H9 (cell line): Measurements from ENCODE around the gene BACH2. TPM values are rescaled to one million over a fixed set of nuclear protein-coding genes. Genes with fewer than 3 reads are reported as not detected.

ENCODE experiments used
- DNase-seq: peaks from one replicate; pipeline ENCODE4 v3.0.0-alpha.2; 2017
- H2AFZ ChIP-seq: one replicate; pipeline ENCODE4 v1.6.1; 2013; ENCODE audit warnings: mild to moderate bottlenecking, low read length, control low read depth, moderate library complexity
- H2AK5ac ChIP-seq: 2 replicates; pipeline ENCODE4 v1.6.1; 2013; ENCODE audit warnings: low read length, control low read depth, mixed read lengths; ENCODE audit not compliant: insufficient read length
- H2BK120ac ChIP-seq: one replicate; pipeline ENCODE4 v1.6.1; 2013; ENCODE audit warnings: low read depth, mild to moderate bottlenecking, low read length, control low read depth, inconsistent platforms; ENCODE audit not compliant: poor library complexity, severe bottlenecking
- H2BK12ac ChIP-seq: 2 replicates; pipeline ENCODE4 v1.6.1; 2013; ENCODE audit warnings: low read length, control low read depth, mixed read lengths, low read depth; ENCODE audit not compliant: insufficient read length
- H2BK15ac ChIP-seq: 2 replicates; pipeline ENCODE4 v1.6.1; 2013; ENCODE audit warnings: low read depth, low read length, control low read depth
- H2BK20ac ChIP-seq: one replicate; pipeline ENCODE4 v1.6.1; 2013; ENCODE audit warnings: low read depth, mild to moderate bottlenecking, low read length, control low read depth, inconsistent platforms; ENCODE audit not compliant: poor library complexity, severe bottlenecking
- H2BK5ac ChIP-seq: 2 replicates; pipeline ENCODE4 v1.6.1; 2013; ENCODE audit warnings: low read length, control low read depth, mixed read lengths; ENCODE audit not compliant: insufficient read length
- H3K14ac ChIP-seq: 2 replicates; pipeline ENCODE4 v1.6.1; 2013; ENCODE audit warnings: low read length, control low read depth; ENCODE audit not compliant: insufficient read depth
- H3K18ac ChIP-seq: 2 replicates; pipeline ENCODE4 v1.6.1; 2013; ENCODE audit warnings: low read depth, mild to moderate bottlenecking, mixed read lengths, low read length, control low read depth; ENCODE audit not compliant: insufficient read length
- H3K23ac ChIP-seq: 2 replicates; pipeline ENCODE4 v1.6.1; 2013; ENCODE audit warnings: low read length, control low read depth, mixed read lengths, low read depth; ENCODE audit not compliant: insufficient read length
- H3K23me2 ChIP-seq: 2 replicates; pipeline ENCODE4 v1.6.1; 2013; ENCODE audit warnings: low read depth, mild to moderate bottlenecking, mixed read lengths, low read length, control low read depth; ENCODE audit not compliant: insufficient read length, poor library complexity, severe bottlenecking
- H3K27ac ChIP-seq: 2 replicates; pipeline ENCODE4 v1.5.1; 2013; ENCODE audit warnings: low read length, control low read depth, mixed read lengths, low read depth; ENCODE audit not compliant: insufficient read length
- H3K27me3 ChIP-seq: 2 replicates; pipeline ENCODE4 v1.6.1; 2013; ENCODE audit warnings: low read length, control low read depth, inconsistent platforms; ENCODE audit not compliant: insufficient read depth
- H3K4ac ChIP-seq: 2 replicates; pipeline ENCODE4 v1.6.1; 2013; ENCODE audit warnings: low read depth, mild to moderate bottlenecking, control low read depth, inconsistent platforms, low read length, moderate library complexity
- H3K4me1 ChIP-seq: 2 replicates; pipeline ENCODE4 v1.6.1; 2013; ENCODE audit warnings: low read length, control low read depth, inconsistent platforms; ENCODE audit not compliant: insufficient read depth
- H3K4me2 ChIP-seq: 2 replicates; pipeline ENCODE4 v1.6.1; 2013; ENCODE audit warnings: low read length, control low read depth, mixed read lengths; ENCODE audit not compliant: insufficient read length, insufficient read depth
- H3K56ac ChIP-seq: 2 replicates; pipeline ENCODE4 v1.6.1; 2013; ENCODE audit warnings: low read depth, mild to moderate bottlenecking, mixed read lengths, low read length, control low read depth; ENCODE audit not compliant: insufficient read length
- H3K79me1 ChIP-seq: 2 replicates; pipeline ENCODE4 v1.6.1; 2013; ENCODE audit warnings: low read depth, mild to moderate bottlenecking, moderate library complexity, low read length, control low read depth, inconsistent platforms; ENCODE audit not compliant: insufficient read depth, poor library complexity, severe bottlenecking
- H3K79me2 ChIP-seq: 2 replicates; pipeline ENCODE4 v1.6.1; 2013; ENCODE audit warnings: low read length, control low read depth, inconsistent platforms; ENCODE audit not compliant: insufficient read depth
- H3K9ac ChIP-seq: 2 replicates; pipeline ENCODE4 v1.6.1; 2013; ENCODE audit warnings: low read length, control low read depth, mixed read lengths; ENCODE audit not compliant: insufficient read length; ENCODE audit errors: extremely low read depth
- H3K9me3 ChIP-seq: one replicate; pipeline ENCODE4 v1.6.1; 2013; ENCODE audit warnings: low read depth, low read length, inconsistent platforms; ENCODE audit not compliant: control insufficient read depth
- H3T11ph ChIP-seq: one replicate; pipeline ENCODE4 v1.6.1; 2013; ENCODE audit warnings: mild to moderate bottlenecking, low read length, control low read depth, inconsistent platforms
- H4K20me1 ChIP-seq: one replicate; pipeline ENCODE4 v1.6.1; 2013; ENCODE audit not compliant: control insufficient read depth, insufficient read length, insufficient read depth
- H4K5ac ChIP-seq: 2 replicates; pipeline ENCODE4 v1.6.1; 2013; ENCODE audit warnings: low read depth, mild to moderate bottlenecking, mixed read lengths, low read length, control low read depth; ENCODE audit not compliant: insufficient read length
- H4K8ac ChIP-seq: replicated peaks from 2 replicates; pipeline ENCODE4 v1.6.1; 2013; ENCODE audit warnings: low read length, control low read depth, mixed read lengths, low read depth; ENCODE audit not compliant: insufficient read length
- H4K91ac ChIP-seq: 2 replicates; pipeline ENCODE4 v1.6.1; 2013; ENCODE audit warnings: low read depth, mild to moderate bottlenecking, moderate library complexity, mixed read lengths, low read length, control low read depth; ENCODE audit not compliant: insufficient read length
- H3K27ac Mint-ChIP-seq, 3 experiments: 2 replicates in 2 of 3; 3 replicates in 1 of 3; pipeline ENCODE4 v1.8.0; 2020 to 2021; ENCODE audit warnings: mixed read lengths in 3 of 3, mild to moderate bottlenecking in 1 of 3, moderate library complexity in 1 of 3
- H3K27me3 Mint-ChIP-seq: 2 replicates; pipeline ENCODE4 v1.8.0; 2021; ENCODE audit warnings: low read depth, mild to moderate bottlenecking, moderate library complexity, mixed read lengths
- H3K36me3 Mint-ChIP-seq, 3 experiments: 2 replicates in 2 of 3; 3 replicates in 1 of 3; pipeline ENCODE4 v1.8.0; 2020 to 2021; ENCODE audit warnings: low read depth in 3 of 3, mixed read lengths in 3 of 3; ENCODE audit not compliant: insufficient read depth in 1 of 3
- H3K4me1 Mint-ChIP-seq, 2 experiments: 2 replicates each; pipeline ENCODE4 v1.8.0; 2020; ENCODE audit warnings: mixed read lengths in 2 of 2
- H3K4me3 Mint-ChIP-seq, 2 experiments: 2 replicates in 1 of 2; 3 replicates in 1 of 2; pipeline ENCODE4 v1.8.0; 2020 to 2021; ENCODE audit warnings: mild to moderate bottlenecking in 2 of 2, mixed read lengths in 2 of 2, moderate library complexity in 1 of 2
- H3K9me3 Mint-ChIP-seq, 2 experiments: 2 replicates in 1 of 2; 3 replicates in 1 of 2; pipeline ENCODE4 v1.8.0; 2020; ENCODE audit warnings: mild to moderate bottlenecking in 2 of 2, mixed read lengths in 2 of 2, moderate library complexity in 1 of 2
- WGBS: extraction: QIAGEN DNeasy Blood & Tissue Kit; methylation state at CpG from one replicate; pipeline ENCODE4 v1.1.7; 2013; ENCODE audit warnings: missing lambda C conversion rate, low lambda C conversion rate, mixed read lengths; ENCODE audit not compliant: insufficient read length; ENCODE audit errors: extremely low coverage; 5-methylcytosine and 5-hydroxymethylcytosine counted together
- total RNA-seq: library from RNA; stranded (reverse); gene quantifications from 2 replicates; pipeline ENCODE4 v1.2.1, GENCODE V29; 2021
- TF ChIP-seq, protein P1 (sequence below): fragments of 200-600 bp; sonication (generic); conservative IDR thresholded peaks from 3 replicates; pipeline ENCODE4 v1.8.0; 2021; ENCODE audit warnings: antibody characterized with exemption, mild to moderate bottlenecking

Gene BACH2
- total RNA-seq, 1 experiment from 2014 or later, result 2.0 TPM

DNA sequence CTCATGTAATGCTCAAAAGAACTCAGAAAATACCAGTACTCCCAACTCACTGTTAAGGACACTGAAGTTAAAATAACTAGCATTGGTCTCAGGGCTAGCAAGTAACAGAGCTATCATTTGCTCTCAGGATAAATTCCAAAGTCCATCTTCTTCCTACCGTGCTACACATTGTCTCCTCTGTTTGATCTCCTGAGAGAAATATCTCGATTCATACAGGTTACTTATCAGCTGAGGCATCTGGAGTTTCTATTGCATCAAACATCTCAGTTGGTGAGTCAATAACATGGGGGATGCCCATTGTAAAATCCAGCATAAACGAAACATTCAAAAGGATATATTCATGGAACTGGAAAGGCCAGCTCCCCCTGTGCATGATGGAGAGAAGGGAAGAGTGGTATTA lies 147.4 kb downstream of the BACH2 start:
- H3K4me1 ChIP-seq, result no peaks in the 10 kb centered on the region
- no peak overlapping the region for H2BK12ac ChIP-seq
- H3K14ac ChIP-seq, result no peak overlapping the region
- no peak overlapping the region for H4K91ac ChIP-seq
- Mint-ChIP-seq H3K27ac (no peak overlapping the region), H3K4me3 (no peak overlapping the region), H3K36me3 (no peaks in the 10 kb centered on the region), H3K9me3 (peaks cover 0 to 4% of the 10 kb centered on the region in 2 experiments; a peak in 1 of 5 replicates), H3K27me3 (peaks cover 2% of the 10 kb centered on the region; the same call in 1 of the 2 replicates), H3K4me1 (no peaks in the 10 kb centered on the region)
- no peaks in the 10 kb centered on the region for H3K27me3 ChIP-seq
- no peak overlapping the region for H3K4me2 ChIP-seq
- no peak overlapping the region for H2BK5ac ChIP-seq
- no peak overlapping the region for H4K8ac ChIP-seq
- H3K9me3 ChIP-seq, result no peaks in the 10 kb centered on the region
- H3K79me1 ChIP-seq, result no peaks in the 10 kb centered on the region
- H2BK15ac ChIP-seq, result no peak overlapping the region
- TF ChIP-seq, protein P1, sequence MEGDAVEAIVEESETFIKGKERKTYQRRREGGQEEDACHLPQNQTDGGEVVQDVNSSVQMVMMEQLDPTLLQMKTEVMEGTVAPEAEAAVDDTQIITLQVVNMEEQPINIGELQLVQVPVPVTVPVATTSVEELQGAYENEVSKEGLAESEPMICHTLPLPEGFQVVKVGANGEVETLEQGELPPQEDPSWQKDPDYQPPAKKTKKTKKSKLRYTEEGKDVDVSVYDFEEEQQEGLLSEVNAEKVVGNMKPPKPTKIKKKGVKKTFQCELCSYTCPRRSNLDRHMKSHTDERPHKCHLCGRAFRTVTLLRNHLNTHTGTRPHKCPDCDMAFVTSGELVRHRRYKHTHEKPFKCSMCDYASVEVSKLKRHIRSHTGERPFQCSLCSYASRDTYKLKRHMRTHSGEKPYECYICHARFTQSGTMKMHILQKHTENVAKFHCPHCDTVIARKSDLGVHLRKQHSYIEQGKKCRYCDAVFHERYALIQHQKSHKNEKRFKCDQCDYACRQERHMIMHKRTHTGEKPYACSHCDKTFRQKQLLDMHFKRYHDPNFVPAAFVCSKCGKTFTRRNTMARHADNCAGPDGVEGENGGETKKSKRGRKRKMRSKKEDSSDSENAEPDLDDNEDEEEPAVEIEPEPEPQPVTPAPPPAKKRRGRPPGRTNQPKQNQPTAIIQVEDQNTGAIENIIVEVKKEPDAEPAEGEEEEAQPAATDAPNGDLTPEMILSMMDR, result no peak
- H4K20me1 ChIP-seq, result no peaks in the 10 kb centered on the region
- no peak overlapping the region for H2BK120ac ChIP-seq
- no peak overlapping the region for H2BK20ac ChIP-seq
- no peak overlapping the region for H4K5ac ChIP-seq
- H3K23ac ChIP-seq, result no peak overlapping the region
- no peak overlapping the region for H3K4ac ChIP-seq
- no CpG with 5 or more reads among the region's 3 CpGs for WGBS
- H3K23me2 ChIP-seq, result no peaks in the 10 kb centered on the region
- H3T11ph ChIP-seq, result no peak overlapping the region
- no peak overlapping the region for H2AFZ ChIP-seq
- no peak overlapping the region for H3K9ac ChIP-seq
- DNase-seq, result no peak
- no peak overlapping the region for H2AK5ac ChIP-seq
- H3K27ac ChIP-seq, result no peak overlapping the region
- no peaks in the 10 kb centered on the region for H3K79me2 ChIP-seq
- no peak overlapping the region for H3K18ac ChIP-seq
- H3K56ac ChIP-seq, result no peak overlapping the region
